Measurements from ENCODE around the gene SLU7. TPM values are rescaled to one million over a fixed set of nuclear protein-coding genes. Genes with fewer than 3 reads are reported as not detected.

Gene SLU7
- total RNA-seq, 4 donors from 2014 or later: 61.4 to 103 (median 87.2) TPM

- Histone ChIP-seq H3K27ac (no peak overlapping the region), H3K4me3 (no peak overlapping the region), H3K27me3 (no peaks in the 10 kb centered on the region), H3K4me1 (no peaks in the 10 kb centered on the region), H3K36me3 (no peaks in the 10 kb centered on the region), H3K9me3 (no peaks in the 10 kb centered on the region)
- no peak for TF ChIP-seq POLR2A (IDR thresholded peaks at IDR 0.05)
- TF ChIP-seq CTCF (IDR thresholded peaks at IDR 0.05 in 4 of 5, conservative IDR thresholded peaks at IDR 0.05 in 1 of 5): no peak
- in situ Hi-C loops (cut with MboI; ENCODE audit: low sequenced_read_pairs in 4 of 4): no loop called here
- intact Hi-C loops (cut with DNase I; ENCODE audit: low total_unique reads): no loop called here
- ATAC-seq (no peak), DNase-seq (no peak)
Measured at GRCh38 chr5:160445751-160446150, 26.9 kb upstream of the SLU7 start.

DNA sequence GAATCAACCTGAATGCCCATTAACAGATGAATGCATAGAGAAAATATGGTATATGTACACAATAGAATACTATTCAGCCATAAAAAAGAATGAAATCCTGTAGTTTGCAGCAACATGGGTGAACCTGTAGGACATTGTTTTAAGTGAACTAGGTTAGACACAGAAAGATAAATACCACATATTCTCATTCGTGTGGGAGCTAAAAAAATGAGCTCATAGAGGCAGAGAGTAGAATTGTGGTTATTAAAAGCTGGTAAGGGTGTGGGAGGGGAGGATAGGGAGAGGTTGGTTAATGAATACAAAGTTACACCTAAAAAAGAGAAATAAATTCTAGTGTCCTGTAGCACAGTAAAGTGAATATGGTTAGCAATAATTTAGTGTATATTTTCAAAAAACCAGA is 26.3 kb upstream of the SLU7 start:
- TF ChIP-seq POLR2A (IDR thresholded peaks at IDR 0.05) (no peak), CTCF (IDR thresholded peaks at IDR 0.05 in 4 of 5, conservative IDR thresholded peaks at IDR 0.05 in 1 of 5) (no peak)
- no peaks in the 10 kb centered on the region for H3K4me1 ChIP-seq
- in situ Hi-C loops (cut with MboI; ENCODE audit: low sequenced_read_pairs in 4 of 4): no loop called here
- H3K4me3 ChIP-seq: no peak overlapping the region
- no peak overlapping the region for H3K27ac ChIP-seq
- no peaks in the 10 kb centered on the region for H3K36me3 ChIP-seq
- H3K9me3 ChIP-seq: no peaks in the 10 kb centered on the region
- no peaks in the 10 kb centered on the region for H3K27me3 ChIP-seq
- intact Hi-C loops (cut with DNase I; ENCODE audit: low total_unique reads): no loop called here
- no peak for ATAC-seq
- DNase-seq: no peak

GRCh38 chr5:160444407-160444806 is 25.5 kb upstream of the SLU7 start:
- Histone ChIP-seq H3K27ac (no peak overlapping the region), H3K4me3 (no peak overlapping the region), H3K9me3 (no peaks in the 10 kb centered on the region), H3K27me3 (no peaks in the 10 kb centered on the region), H3K36me3 (no peaks in the 10 kb centered on the region), H3K4me1 (no peaks in the 10 kb centered on the region)
- ATAC-seq (no peak), DNase-seq (no peak)
- TF ChIP-seq CTCF (IDR thresholded peaks at IDR 0.05 in 4 of 5, conservative IDR thresholded peaks at IDR 0.05 in 1 of 5): no peak
- in situ Hi-C loops (cut with MboI; ENCODE audit: low sequenced_read_pairs in 4 of 4): no loop called here
- intact Hi-C loops (cut with DNase I; ENCODE audit: low total_unique reads): no loop called here

DNA sequence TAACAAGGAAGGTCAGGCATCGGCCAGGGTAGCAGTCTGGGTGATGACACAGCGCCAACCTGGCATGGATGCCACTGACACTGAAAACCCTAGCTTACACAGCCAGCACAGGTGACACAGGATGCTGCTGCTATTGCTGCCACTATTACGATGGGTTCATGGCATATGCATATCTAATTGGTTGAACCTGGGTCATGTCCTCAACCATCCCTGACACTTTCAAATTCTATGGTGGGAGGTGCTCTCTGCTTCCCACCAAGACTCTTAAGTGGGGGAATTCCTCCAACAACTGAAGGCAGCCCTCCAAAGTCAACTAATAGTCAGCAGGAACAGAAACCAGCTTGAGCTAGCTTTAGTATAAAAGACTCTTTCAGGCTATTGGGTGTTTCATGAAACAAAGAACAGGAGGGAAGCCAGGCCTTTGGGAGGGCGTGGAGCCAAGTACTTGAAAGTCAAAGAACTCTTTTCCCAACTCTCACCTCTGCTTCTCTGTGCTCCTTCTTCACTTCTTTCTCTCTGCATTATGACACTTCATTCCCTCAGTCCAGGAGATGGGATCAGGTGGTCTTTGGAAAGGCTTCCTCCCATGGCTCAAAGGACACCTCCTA is 24.0 kb upstream of the SLU7 start:
- intact Hi-C loops (cut with DNase I; ENCODE audit: low total_unique reads) (no loop called here), in situ Hi-C loops (cut with MboI; ENCODE audit: low sequenced_read_pairs in 4 of 4) (no loop called here)
- Histone ChIP-seq H3K4me1 (peaks cover 8 to 10% of the 10 kb centered on the region in 2 donors), H3K27me3 (no peaks in the 10 kb centered on the region), H3K4me3 (no peak overlapping the region), H3K27ac (no peak overlapping the region), H3K9me3 (no peaks in the 10 kb centered on the region), H3K36me3 (no peaks in the 10 kb centered on the region)
- no peak for ATAC-seq
- DNase-seq: no peak
- TF ChIP-seq POLR2A (IDR thresholded peaks at IDR 0.05): no peak
- TF ChIP-seq CTCF (IDR thresholded peaks at IDR 0.05 in 4 of 5, conservative IDR thresholded peaks at IDR 0.05 in 1 of 5): no peak

DNA sequence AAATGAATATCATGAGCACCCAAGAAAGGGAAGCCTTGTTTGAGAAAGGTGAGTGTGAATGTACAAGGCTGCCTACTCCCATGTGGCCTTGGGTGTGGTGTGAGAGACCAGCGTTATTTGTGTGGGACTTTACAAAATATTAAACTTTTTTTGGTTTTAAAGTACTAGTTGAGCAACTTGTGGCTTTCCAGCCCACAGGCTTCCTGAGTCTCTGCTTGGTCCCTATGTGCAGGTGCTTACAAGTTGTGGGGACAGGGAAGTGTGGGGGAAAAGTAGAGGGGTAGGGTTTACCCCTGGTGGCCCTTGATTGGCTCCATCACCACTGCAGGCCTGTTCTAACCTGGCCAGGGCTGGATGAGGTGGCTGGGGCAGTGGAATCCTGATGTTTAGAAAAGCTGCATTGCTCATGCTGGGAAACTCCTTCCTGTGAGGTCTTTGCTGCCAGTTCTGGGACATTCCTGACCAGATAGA is 22.5 kb upstream of the SLU7 start:
- Histone ChIP-seq H3K27me3 (no peaks in the 10 kb centered on the region), H3K36me3 (no peaks in the 10 kb centered on the region), H3K9me3 (no peaks in the 10 kb centered on the region), H3K4me3 (no peak overlapping the region), H3K27ac (no peak overlapping the region), H3K4me1 (peaks cover 8 to 10% of the 10 kb centered on the region in 2 donors)
- in situ Hi-C loops (cut with MboI; ENCODE audit: low sequenced_read_pairs in 4 of 4) (no loop called here), intact Hi-C loops (cut with DNase I; ENCODE audit: low total_unique reads) (no loop called here)
- DNase-seq: no peak
- TF ChIP-seq POLR2A (IDR thresholded peaks at IDR 0.05) (no peak), CTCF (IDR thresholded peaks at IDR 0.05 in 4 of 5, conservative IDR thresholded peaks at IDR 0.05 in 1 of 5) (no peak)
- ATAC-seq: no peak

All from gastrocnemius medialis (tissue), 4 donors.